ENCODE data around the gene MAN1B1.

GRCh38 chr9:137082925-137083290, 3.9 kb upstream of the MAN1B1 start:
- TF ChIP-seq YY1 (IDR thresholded peaks at IDR 0.05) = no peak
- no peak for TF ChIP-seq NR2F2 (IDR thresholded peaks at IDR 0.05)
- TF ChIP-seq CTCF (IDR thresholded peaks at IDR 0.05; ENCODE audit: low read depth, low read length, missing input control) = no peak
- no peak for TF ChIP-seq MAX (IDR thresholded peaks at IDR 0.05)
- no peak for TF ChIP-seq REST (IDR thresholded peaks at IDR 0.05)
- no peak for TF ChIP-seq RAD21 (IDR thresholded peaks at IDR 0.05)
- TF ChIP-seq SP1 (IDR thresholded peaks at IDR 0.05) = no peak
- no peak for TF ChIP-seq EGR1 (IDR thresholded peaks at IDR 0.05; ENCODE audit: low read depth in 2 of 2)
- no peak for TF ChIP-seq TAF1 (conservative IDR thresholded peaks at IDR 0.05)
- no peak for TF ChIP-seq GABPA (IDR thresholded peaks at IDR 0.05 in 1 of 2, conservative IDR thresholded peaks at IDR 0.05 in 1 of 2)
- no peak for TF ChIP-seq RXRA (IDR thresholded peaks at IDR 0.05)
